ENCODE measurements around the gene TTC23.

- no peak for TF ChIP-seq CTCF (conservative IDR thresholded peaks at IDR 0.05; ENCODE audit: low read depth, low read length)
- no peak for TF ChIP-seq EZH2 (IDR thresholded peaks at IDR 0.05; ENCODE audit: borderline replicate concordance, low read depth, low read length, poor library complexity, severe bottlenecking)
Observed at GRCh38 chr15:99207672-99208071, 41.7 kb downstream of the TTC23 start.
